ENCODE results near the gene GOLGA6B. TPM values are rescaled to one million over a fixed set of nuclear protein-coding genes. Genes with fewer than 3 reads are reported as not detected.

The GOLGA6B gene
- total RNA-seq, 4 donors from 2014 or later, result not detected

GRCh38 chr15:72688697-72689096 is 34.2 kb downstream of the GOLGA6B start:
- 97 to 98% methylated on average over 5 of the region's 5 CpGs for WGBS, 2 donors (ENCODE audit: low coverage in 1 of 2)
- intact Hi-C loops (cut with DNase I; ENCODE audit: low total_unique reads), result no loop called here
- Histone ChIP-seq H3K36me3 (no peaks in the 10 kb centered on the region), H3K27me3 (no peaks in the 10 kb centered on the region), H3K9me3 (no peaks in the 10 kb centered on the region), H3K4me1 (peaks cover 3 to 21% (median 9%) of the 10 kb centered on the region in 4 donors), H3K27ac (no peak overlapping the region), H3K4me3 (no peak overlapping the region)
- no peak for DNase-seq
- no peak for TF ChIP-seq EP300 (IDR thresholded peaks at IDR 0.05; ENCODE audit: low read depth)
- TF ChIP-seq POLR2AphosphoS5 (IDR thresholded peaks at IDR 0.05), result no peak
- TF ChIP-seq, protein P1, sequence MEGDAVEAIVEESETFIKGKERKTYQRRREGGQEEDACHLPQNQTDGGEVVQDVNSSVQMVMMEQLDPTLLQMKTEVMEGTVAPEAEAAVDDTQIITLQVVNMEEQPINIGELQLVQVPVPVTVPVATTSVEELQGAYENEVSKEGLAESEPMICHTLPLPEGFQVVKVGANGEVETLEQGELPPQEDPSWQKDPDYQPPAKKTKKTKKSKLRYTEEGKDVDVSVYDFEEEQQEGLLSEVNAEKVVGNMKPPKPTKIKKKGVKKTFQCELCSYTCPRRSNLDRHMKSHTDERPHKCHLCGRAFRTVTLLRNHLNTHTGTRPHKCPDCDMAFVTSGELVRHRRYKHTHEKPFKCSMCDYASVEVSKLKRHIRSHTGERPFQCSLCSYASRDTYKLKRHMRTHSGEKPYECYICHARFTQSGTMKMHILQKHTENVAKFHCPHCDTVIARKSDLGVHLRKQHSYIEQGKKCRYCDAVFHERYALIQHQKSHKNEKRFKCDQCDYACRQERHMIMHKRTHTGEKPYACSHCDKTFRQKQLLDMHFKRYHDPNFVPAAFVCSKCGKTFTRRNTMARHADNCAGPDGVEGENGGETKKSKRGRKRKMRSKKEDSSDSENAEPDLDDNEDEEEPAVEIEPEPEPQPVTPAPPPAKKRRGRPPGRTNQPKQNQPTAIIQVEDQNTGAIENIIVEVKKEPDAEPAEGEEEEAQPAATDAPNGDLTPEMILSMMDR (IDR thresholded peaks at IDR 0.05), result no peak
- in situ Hi-C loops (cut with MboI; ENCODE audit: low pct_ligation_motif_present in 1 of 4, low pct_unique_long_range_greater_than_20kb in 1 of 4, low sequenced_read_pairs in 3 of 4), result no loop called here

DNA sequence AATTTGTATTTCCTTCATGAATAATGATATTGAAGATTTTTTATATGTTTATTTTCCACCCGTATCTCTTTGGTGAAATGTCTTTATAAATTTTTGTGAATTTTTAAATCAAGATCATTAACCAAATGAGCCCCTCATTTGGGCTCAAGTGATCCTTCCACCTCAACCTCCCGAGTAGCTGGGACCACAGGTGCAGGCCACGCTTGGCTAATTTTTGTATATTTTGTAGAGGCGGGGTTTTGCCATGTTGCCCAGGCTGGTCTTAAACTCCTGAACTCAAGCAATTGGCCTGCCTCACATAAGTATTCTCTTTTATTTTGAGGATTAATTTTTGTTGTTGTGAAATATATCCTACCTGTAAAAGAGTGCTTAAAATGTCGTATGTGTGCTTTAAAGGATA is 36.4 kb downstream of the GOLGA6B start:
- TF ChIP-seq, protein P1 (IDR thresholded peaks at IDR 0.05), result no peak
- TF ChIP-seq POLR2A (IDR thresholded peaks at IDR 0.05) (no peak), EP300 (IDR thresholded peaks at IDR 0.05; ENCODE audit: low read depth) (no peak), POLR2AphosphoS5 (IDR thresholded peaks at IDR 0.05) (no peak)
- Histone ChIP-seq H3K4me1 (peaks cover 0 to 12% (median 4%) of the 10 kb centered on the region in 4 donors), H3K27me3 (no peaks in the 10 kb centered on the region), H3K9me3 (no peaks in the 10 kb centered on the region), H3K27ac (no peak overlapping the region), H3K4me3 (no peak overlapping the region), H3K36me3 (no peaks in the 10 kb centered on the region)
- no peak for DNase-seq
- WGBS, 2 donors (ENCODE audit: low coverage in 1 of 2), result 82 to 95% methylated on average over 4 to 5 of the region's 5 CpGs
- in situ Hi-C loops (cut with MboI; ENCODE audit: low pct_ligation_motif_present in 1 of 4, low pct_unique_long_range_greater_than_20kb in 1 of 4, low sequenced_read_pairs in 3 of 4), result no loop called here
- intact Hi-C loops (cut with DNase I; ENCODE audit: low total_unique reads), result no loop called here

- 92 to 100% methylated on average over 4 to 5 of the region's 5 CpGs for WGBS, 2 donors (ENCODE audit: low coverage in 1 of 2)
- in situ Hi-C loops (cut with MboI; ENCODE audit: low pct_ligation_motif_present in 1 of 4, low pct_unique_long_range_greater_than_20kb in 1 of 4, low sequenced_read_pairs in 3 of 4) (no loop called here), intact Hi-C loops (cut with DNase I; ENCODE audit: low total_unique reads) (no loop called here)
- H3K9me3 ChIP-seq, result no peaks in the 10 kb centered on the region
- H3K4me3 ChIP-seq, result no peak overlapping the region
- TF ChIP-seq POLR2A (IDR thresholded peaks at IDR 0.05), result no peak
- TF ChIP-seq, protein P1 (IDR thresholded peaks at IDR 0.05), result no peak
- no peak for TF ChIP-seq POLR2AphosphoS5 (IDR thresholded peaks at IDR 0.05)
- no peak for TF ChIP-seq EP300 (IDR thresholded peaks at IDR 0.05; ENCODE audit: low read depth)
- no peak for DNase-seq
- no peaks in the 10 kb centered on the region for H3K4me1 ChIP-seq
- H3K36me3 ChIP-seq, result no peaks in the 10 kb centered on the region
- H3K27me3 ChIP-seq, result no peaks in the 10 kb centered on the region
- no peak overlapping the region for H3K27ac ChIP-seq
Observed at GRCh38 chr15:72698938-72699337, 44.4 kb downstream of the GOLGA6B start.

GRCh38 chr15:72700076-72700475 is 45.6 kb downstream of the GOLGA6B start:
- intact Hi-C loops (cut with DNase I; ENCODE audit: low total_unique reads), result no loop called here
- 90 to 94% methylated on average over 6 to 9 of the region's 9 CpGs for WGBS, 2 donors (ENCODE audit: low coverage in 1 of 2)
- no peak overlapping the region for H3K4me3 ChIP-seq
- no peaks in the 10 kb centered on the region for H3K9me3 ChIP-seq
- in situ Hi-C loops (cut with MboI; ENCODE audit: low pct_ligation_motif_present in 1 of 4, low pct_unique_long_range_greater_than_20kb in 1 of 4, low sequenced_read_pairs in 3 of 4), result no loop called here
- H3K36me3 ChIP-seq, result no peaks in the 10 kb centered on the region
- no peak for DNase-seq
- no peak overlapping the region for H3K27ac ChIP-seq
- no peaks in the 10 kb centered on the region for H3K27me3 ChIP-seq
- TF ChIP-seq POLR2A (IDR thresholded peaks at IDR 0.05), result no peak
- no peak for TF ChIP-seq POLR2AphosphoS5 (IDR thresholded peaks at IDR 0.05)
- TF ChIP-seq EP300 (IDR thresholded peaks at IDR 0.05; ENCODE audit: low read depth), result no peak
- TF ChIP-seq, protein P1 (IDR thresholded peaks at IDR 0.05), result no peak
- H3K4me1 ChIP-seq, result no peaks in the 10 kb centered on the region
